SU-DHL-6 (cell line): ENCODE measurements around the gene ITFG2.

ENCODE experiments used
- H2AFZ ChIP-seq: fragments of 200-600 bp; sonication (generic); 2 replicates; pipeline ENCODE4 v1.6.1; 2014; ENCODE audit warnings: low read depth, mild to moderate bottlenecking, moderate library complexity, mixed read lengths, antibody characterized with exemption, low read length; ENCODE audit not compliant: severe bottlenecking
- H3F3A ChIP-seq: fragments of 200-600 bp; shearing (Covaris generic); 2 replicates; pipeline ENCODE4 v1.6.0; 2016; ENCODE audit warnings: antibody characterized with exemption, mild to moderate bottlenecking; ENCODE audit not compliant: insufficient read depth
- H3K27ac ChIP-seq: fragments of 200-600 bp; sonication (generic); 2 replicates; pipeline ENCODE4 v1.5.1; 2016; ENCODE audit warnings: low read depth, mild to moderate bottlenecking, low read length, moderate library complexity, mixed read lengths
- H3K27me3 ChIP-seq: fragments of 200-600 bp; sonication (generic), shearing (Covaris generic); 2 replicates; pipeline ENCODE4 v1.6.0; 2014; ENCODE audit warnings: mild to moderate bottlenecking, low read length
- H3K36me3 ChIP-seq: fragments of 200-600 bp; sonication (generic); 2 replicates; pipeline ENCODE4 v1.6.1; 2014; ENCODE audit warnings: mild to moderate bottlenecking, low read length, mixed read lengths
- H3K4me2 ChIP-seq: fragments of 300-600, 200-600 bp; shearing (Covaris generic), sonication (generic); 2 replicates; pipeline ENCODE4 v1.6.0; 2014; ENCODE audit warnings: low read length, low read depth, mild to moderate bottlenecking; ENCODE audit not compliant: poor library complexity, severe bottlenecking
- H3K4me3 ChIP-seq: fragments of 200-600 bp; sonication (generic); 2 replicates; pipeline ENCODE4 v1.5.1; 2014; ENCODE audit warnings: antibody characterized with exemption, low read length, mild to moderate bottlenecking, mixed read lengths; ENCODE audit not compliant: insufficient read depth, poor library complexity, severe bottlenecking
- H3K79me2 ChIP-seq: fragments of 200-600 bp; sonication (generic); 2 replicates; pipeline ENCODE4 v1.6.1; 2014; ENCODE audit warnings: mild to moderate bottlenecking, low read length, moderate library complexity; ENCODE audit not compliant: insufficient read depth
- H3K9ac ChIP-seq: fragments of 200-600 bp; sonication (generic); 2 replicates; pipeline ENCODE4 v1.7.0; 2014; ENCODE audit warnings: mild to moderate bottlenecking, low read length
- H3K9me2 ChIP-seq: fragments of 200-600 bp; sonication (generic); replicated peaks from 2 replicates; pipeline ENCODE4 v1.6.1; 2014; ENCODE audit warnings: low read length; ENCODE audit not compliant: insufficient read depth
- H3K9me3 ChIP-seq: fragments of 200-600 bp; sonication (generic); 2 replicates; pipeline ENCODE4 v1.6.1; 2014; ENCODE audit warnings: low read length, mixed read lengths; ENCODE audit not compliant: insufficient read depth
- H4K20me1 ChIP-seq: fragments of 200-600 bp; sonication (generic); 2 replicates; pipeline ENCODE4 v1.6.1; 2014; ENCODE audit warnings: low read depth, mild to moderate bottlenecking, antibody characterized with exemption, low read length, moderate library complexity, mixed read lengths
- CTCF ChIP-seq: fragments of 200-600 bp; sonication (generic); IDR thresholded peaks from one replicate; pipeline ENCODE4 v1.5.1; 2017; ENCODE audit warnings: antibody characterized with exemption, mild to moderate bottlenecking, low read length, moderate library complexity; ENCODE audit not compliant: insufficient read depth, poor library complexity, severe bottlenecking
- EZH2phosphoT487 ChIP-seq: fragments of 200-600 bp; sonication (generic), shearing (Covaris generic); conservative IDR thresholded peaks from 2 replicates; pipeline ENCODE4 v1.6.1; 2018; ENCODE audit warnings: mild to moderate bottlenecking, antibody characterized with exemption, low read length, moderate library complexity, mixed read lengths

The ITFG2 gene

GRCh38 chr12:2857576-2857975 is 45.1 kb downstream of the ITFG2 start:
- TF ChIP-seq CTCF (no peak), EZH2phosphoT487 (no peak)
- no peak overlapping the region for H3K27ac ChIP-seq

GRCh38 chr12:2858334-2858733 is 45.9 kb downstream of the ITFG2 start:
- TF ChIP-seq EZH2phosphoT487 (no peak), CTCF (no peak)
- H3K27ac ChIP-seq = no peak overlapping the region
- no peak overlapping the region for H3K4me3 ChIP-seq
- H3K9me3 ChIP-seq = no peaks in the 10 kb centered on the region
- peaks cover 9% of the 10 kb centered on the region; the same call in 1 of the 2 replicates for H3F3A ChIP-seq
- H3K4me2 ChIP-seq = no peak overlapping the region
- peaks cover 6% of the 10 kb centered on the region; the same call in 1 of the 2 replicates for H3K36me3 ChIP-seq
- no peaks in the 10 kb centered on the region for H4K20me1 ChIP-seq
- H3K9ac ChIP-seq = no peak overlapping the region
- H3K79me2 ChIP-seq = no peaks in the 10 kb centered on the region
- H3K27me3 ChIP-seq = no peaks in the 10 kb centered on the region
- no peaks in the 10 kb centered on the region for H3K9me2 ChIP-seq
- no peak overlapping the region for H2AFZ ChIP-seq

More at GRCh38 chr12:2857576-2857975, 45.1 kb downstream of the ITFG2 start:
- Histone ChIP-seq H3K9me3 (no peaks in the 10 kb centered on the region), H2AFZ (no peak overlapping the region), H3K4me3 (no peak overlapping the region), H4K20me1 (no peaks in the 10 kb centered on the region), H3K36me3 (peaks cover 6% of the 10 kb centered on the region; the same call in 1 of the 2 replicates), H3K4me2 (no peak overlapping the region), H3K9me2 (no peaks in the 10 kb centered on the region), H3K27me3 (no peaks in the 10 kb centered on the region), H3K9ac (no peak overlapping the region), H3K79me2 (no peaks in the 10 kb centered on the region), H3F3A (peaks cover 9% of the 10 kb centered on the region; the same call in 1 of the 2 replicates)

GRCh38 chr12:2858944-2859421 is 46.5 kb downstream of the ITFG2 start:
- Histone ChIP-seq H3K4me2 (no peak overlapping the region), H3K9me2 (no peaks in the 10 kb centered on the region), H4K20me1 (no peaks in the 10 kb centered on the region), H3K36me3 (peaks cover 8% of the 10 kb centered on the region; the same call in 1 of the 2 replicates), H3K27ac (no peak overlapping the region), H3K9ac (no peak overlapping the region), H3F3A (peaks cover 9% of the 10 kb centered on the region; the same call in 1 of the 2 replicates), H3K4me3 (no peak overlapping the region), H3K79me2 (no peaks in the 10 kb centered on the region), H2AFZ (no peak overlapping the region), H3K9me3 (no peaks in the 10 kb centered on the region), H3K27me3 (no peaks in the 10 kb centered on the region)
- no peak for TF ChIP-seq EZH2phosphoT487
- TF ChIP-seq CTCF = no peak
